GM06990 (cell line): ENCODE measurements around the gene PNPLA1.
A peak's percentile ranks its signal among the peaks of the same experiment; 100 is the strongest.
"Not testable (repeated sequence)": the region's sequence is repeated elsewhere in the genome, so short reads cannot be mapped to it uniquely, and the experiment has no call there.

Source experiments
- DNase-seq: peaks from one replicate; pipeline ENCODE4 v3.0.0-alpha.2; 2011; ENCODE audit not compliant: insufficient read length; ENCODE audit errors: extremely low read depth
- H3K27me3 ChIP-seq: replicated peaks from 2 replicates; pipeline ENCODE4 v1.6.0; 2011; ENCODE audit warnings: low read length; ENCODE audit not compliant: control insufficient read depth, insufficient read depth
- H3K36me3 ChIP-seq: 2 replicates; pipeline ENCODE4 v1.5.1; 2011; ENCODE audit warnings: low read length; ENCODE audit not compliant: control insufficient read depth, insufficient read depth
- H3K4me3 ChIP-seq: replicated peaks from 2 replicates; pipeline ENCODE4 v1.5.1; 2011; ENCODE audit warnings: low read depth, mild to moderate bottlenecking, control low read depth, low read length
- TF ChIP-seq, protein P1 (sequence below): IDR thresholded peaks from 2 replicates; pipeline ENCODE4 v1.5.1; 2011; ENCODE audit warnings: low read length, control low read depth, mild to moderate bottlenecking, inconsistent platforms; ENCODE audit not compliant: insufficient read depth, poor library complexity, severe bottlenecking

PNPLA1 gene

DNA sequence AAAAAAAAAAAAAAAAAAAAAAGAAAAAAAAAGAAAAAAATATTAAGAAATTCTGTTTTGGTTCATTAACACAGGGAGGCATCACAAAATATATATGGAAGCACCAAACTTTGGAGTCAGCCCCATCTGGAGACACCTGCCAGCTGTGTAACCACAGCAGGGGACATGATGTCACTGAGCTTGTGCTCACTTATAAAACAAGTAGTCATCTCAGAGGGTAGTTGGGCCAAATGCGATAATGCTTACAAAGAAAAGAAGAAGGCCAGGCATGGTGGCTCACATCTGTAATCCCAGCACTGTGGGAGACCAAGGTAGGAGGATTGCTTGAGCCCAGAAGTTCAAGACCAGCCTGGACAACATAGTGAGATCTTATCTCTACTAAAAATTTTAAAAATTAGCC is 68.0 kb downstream of the PNPLA1 start:
- Histone ChIP-seq H3K4me3 (no peak overlapping the region), H3K27me3 (peaks cover 1% of the 10 kb centered on the region; the same call in 1 of the 2 replicates), H3K36me3 (no peaks in the 10 kb centered on the region)
- no peak for DNase-seq
- TF ChIP-seq, protein P1, sequence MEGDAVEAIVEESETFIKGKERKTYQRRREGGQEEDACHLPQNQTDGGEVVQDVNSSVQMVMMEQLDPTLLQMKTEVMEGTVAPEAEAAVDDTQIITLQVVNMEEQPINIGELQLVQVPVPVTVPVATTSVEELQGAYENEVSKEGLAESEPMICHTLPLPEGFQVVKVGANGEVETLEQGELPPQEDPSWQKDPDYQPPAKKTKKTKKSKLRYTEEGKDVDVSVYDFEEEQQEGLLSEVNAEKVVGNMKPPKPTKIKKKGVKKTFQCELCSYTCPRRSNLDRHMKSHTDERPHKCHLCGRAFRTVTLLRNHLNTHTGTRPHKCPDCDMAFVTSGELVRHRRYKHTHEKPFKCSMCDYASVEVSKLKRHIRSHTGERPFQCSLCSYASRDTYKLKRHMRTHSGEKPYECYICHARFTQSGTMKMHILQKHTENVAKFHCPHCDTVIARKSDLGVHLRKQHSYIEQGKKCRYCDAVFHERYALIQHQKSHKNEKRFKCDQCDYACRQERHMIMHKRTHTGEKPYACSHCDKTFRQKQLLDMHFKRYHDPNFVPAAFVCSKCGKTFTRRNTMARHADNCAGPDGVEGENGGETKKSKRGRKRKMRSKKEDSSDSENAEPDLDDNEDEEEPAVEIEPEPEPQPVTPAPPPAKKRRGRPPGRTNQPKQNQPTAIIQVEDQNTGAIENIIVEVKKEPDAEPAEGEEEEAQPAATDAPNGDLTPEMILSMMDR, result no peak

GRCh38 chr6:36338223-36338622 is 68.4 kb downstream of the PNPLA1 start:
- H3K36me3 ChIP-seq, H3K4me3 ChIP-seq, H3K27me3 ChIP-seq, DNase-seq: not testable (repeated sequence)

DNA sequence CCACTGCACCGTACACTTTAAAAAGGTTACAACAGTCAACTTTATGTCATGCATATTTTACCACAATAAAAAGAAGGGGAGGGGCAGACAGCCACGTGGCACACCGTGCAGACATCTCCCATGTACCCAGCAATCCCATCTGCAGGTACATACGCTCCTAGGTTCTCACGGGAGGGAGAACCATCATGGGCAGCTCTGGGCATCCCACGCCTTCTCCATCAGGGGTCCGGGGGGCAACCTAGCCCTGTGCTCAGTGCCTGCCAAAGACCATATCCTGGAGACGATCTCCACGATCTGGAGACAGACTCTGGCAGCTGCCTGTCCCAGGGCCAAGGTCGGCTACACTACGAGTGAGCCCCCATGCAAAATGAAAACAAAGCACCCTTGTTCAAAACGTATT is 69.3 kb downstream of the PNPLA1 start:
- TF ChIP-seq, protein P1, result no peak
- Histone ChIP-seq H3K4me3 (no peak overlapping the region), H3K36me3 (no peaks in the 10 kb centered on the region), H3K27me3 (no peaks in the 10 kb centered on the region)
- no peak for DNase-seq

DNA sequence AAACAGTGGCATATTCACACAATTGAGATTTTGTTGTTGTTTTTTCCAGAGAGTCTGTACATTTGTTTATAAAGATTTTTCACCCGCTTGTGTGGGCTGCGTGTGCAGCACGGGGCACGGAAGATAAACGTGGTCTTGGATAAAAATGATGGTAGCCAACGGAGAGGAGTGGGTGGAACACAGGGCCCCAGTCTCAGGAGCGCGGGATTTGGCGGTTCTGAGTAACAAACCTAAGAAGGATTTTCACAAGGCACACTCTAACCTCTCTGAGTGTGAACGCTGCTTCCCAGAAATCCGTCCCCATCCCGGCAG is 70.4 kb downstream of the PNPLA1 start:
- H3K27me3 ChIP-seq, result no peaks in the 10 kb centered on the region
- DNase-seq, result no peak
- TF ChIP-seq, protein P1, result no peak
- no peaks in the 10 kb centered on the region for H3K36me3 ChIP-seq
- no peak overlapping the region for H3K4me3 ChIP-seq

DNA sequence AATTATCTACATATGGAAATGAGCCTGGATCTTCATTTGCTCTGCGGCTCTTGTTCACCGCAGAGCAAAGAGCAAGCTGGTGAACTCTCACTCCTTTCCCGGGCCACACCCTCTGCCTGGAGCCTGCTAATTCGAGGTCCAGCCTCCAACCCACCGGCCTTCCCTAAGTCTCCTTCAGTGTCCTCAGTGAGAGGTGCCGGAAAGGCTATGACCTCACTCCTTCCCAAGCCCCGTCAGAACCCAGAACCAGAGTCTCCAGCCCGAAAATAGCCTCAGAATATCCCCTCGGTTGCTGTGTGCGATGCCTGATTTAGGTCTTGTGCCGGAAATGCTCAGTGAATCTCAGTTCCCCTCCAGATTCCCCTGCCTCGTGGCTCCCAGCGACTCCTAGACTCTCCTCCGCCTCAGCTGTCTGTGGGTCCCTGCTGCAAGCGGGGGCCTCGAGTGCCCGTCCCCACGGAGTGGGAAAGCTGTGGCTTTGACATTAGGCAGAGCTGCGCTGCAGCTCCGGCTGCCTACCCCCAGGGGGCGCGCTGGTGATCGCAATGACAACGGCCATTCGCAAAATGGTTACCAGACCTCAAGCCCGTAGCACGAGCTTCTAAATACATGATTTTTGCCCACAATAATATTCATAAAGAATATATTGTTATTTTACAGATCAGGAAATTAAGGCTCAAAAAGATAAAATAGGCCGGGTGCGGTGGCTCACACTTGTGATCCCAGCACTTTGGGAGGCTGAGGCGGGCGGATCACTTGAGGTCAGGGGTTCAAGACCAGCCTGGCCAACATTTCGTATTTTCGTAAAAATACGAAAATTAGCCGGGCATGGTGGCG is 71.0 kb downstream of the PNPLA1 start:
- peak; percentile 72 for DNase-seq

GRCh38 chr6:36343109-36343680 is 73.3 kb downstream of the PNPLA1 start:
- DNase-seq, result no peak
- TF ChIP-seq, protein P1, result no peak

More for the DNA sequence above, 71.0 kb downstream of the PNPLA1 start:
- Histone ChIP-seq H3K36me3 (no peaks in the 10 kb centered on the region), H3K27me3 (no peaks in the 10 kb centered on the region), H3K4me3 (no peak overlapping the region; the same call in 1 of the 2 replicates)
- TF ChIP-seq, protein P1, result peak; percentile 99

More at GRCh38 chr6:36343109-36343680, 73.3 kb downstream of the PNPLA1 start:
- no peaks in the 10 kb centered on the region for H3K27me3 ChIP-seq
- no peak overlapping the region for H3K4me3 ChIP-seq
- H3K36me3 ChIP-seq, result no peaks in the 10 kb centered on the region
